Measurements from ENCODE around the gene TRAF4. TPM values are rescaled to one million over a fixed set of nuclear protein-coding genes. Genes with fewer than 3 reads are reported as not detected.

The TRAF4 gene
- total and polyA plus RNA-seq, 10 of the 15 experiments (the other 5 are each of a cell fraction or from before 2014, with no cell fraction given), result 3.7 to 197 (median 66.4) TPM

DNA sequence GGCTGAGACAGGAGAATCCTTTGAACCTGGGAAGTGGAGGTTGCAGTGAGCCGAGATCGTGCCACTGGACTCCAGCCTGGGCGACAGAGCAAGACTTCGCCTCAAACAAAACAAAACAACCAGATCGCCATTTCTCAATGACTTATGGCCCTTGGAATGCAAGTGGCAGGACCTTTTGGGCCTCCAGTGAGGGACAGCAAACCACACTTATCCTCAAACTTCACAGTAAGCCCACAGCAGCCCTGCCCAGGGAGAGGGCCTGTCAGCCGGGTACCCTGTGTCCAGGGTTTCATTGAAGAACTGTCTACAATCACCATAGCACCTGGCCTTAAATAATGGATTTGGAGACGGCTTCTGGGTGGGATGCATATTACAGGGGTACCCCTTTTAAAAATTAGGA lies 11.7 kb downstream of the TRAF4 start:
- ChIA-PET POLR2A (interaction anchor here (1.7 kb wide), 1 partner anchor 11 kb away, joined by 4 read pairs; no protein-coding TSS in a partner anchor), CTCF (no interaction called here), SMC1A (ENCODE audit: uncharacterized antibody, unreplicated experiment) (no interaction called here), RAD21 (ENCODE audit: unreplicated experiment) (no interaction called here)
- FAIRE-seq (no peak), ATAC-seq (no peak), DNase-seq (ENCODE audit: low read depth, low spot score) (no peak)
- TF ChIP-seq SMAD5 (IDR thresholded peaks at IDR 0.05; ENCODE audit: low read depth) (no peak), NFIC (IDR thresholded peaks at IDR 0.05; ENCODE audit: low read depth, low read length) (no peak), CHD2 (IDR thresholded peaks at IDR 0.05; ENCODE audit: borderline replicate concordance, low read depth, low read length) (no peak)
- TF ChIP-seq, protein P1, sequence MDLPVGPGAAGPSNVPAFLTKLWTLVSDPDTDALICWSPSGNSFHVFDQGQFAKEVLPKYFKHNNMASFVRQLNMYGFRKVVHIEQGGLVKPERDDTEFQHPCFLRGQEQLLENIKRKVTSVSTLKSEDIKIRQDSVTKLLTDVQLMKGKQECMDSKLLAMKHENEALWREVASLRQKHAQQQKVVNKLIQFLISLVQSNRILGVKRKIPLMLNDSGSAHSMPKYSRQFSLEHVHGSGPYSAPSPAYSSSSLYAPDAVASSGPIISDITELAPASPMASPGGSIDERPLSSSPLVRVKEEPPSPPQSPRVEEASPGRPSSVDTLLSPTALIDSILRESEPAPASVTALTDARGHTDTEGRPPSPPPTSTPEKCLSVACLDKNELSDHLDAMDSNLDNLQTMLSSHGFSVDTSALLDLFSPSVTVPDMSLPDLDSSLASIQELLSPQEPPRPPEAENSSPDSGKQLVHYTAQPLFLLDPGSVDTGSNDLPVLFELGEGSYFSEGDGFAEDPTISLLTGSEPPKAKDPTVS (IDR thresholded peaks at IDR 0.05; ENCODE audit: low read depth, low read length), result no peak
- TF ChIP-seq, protein P2, sequence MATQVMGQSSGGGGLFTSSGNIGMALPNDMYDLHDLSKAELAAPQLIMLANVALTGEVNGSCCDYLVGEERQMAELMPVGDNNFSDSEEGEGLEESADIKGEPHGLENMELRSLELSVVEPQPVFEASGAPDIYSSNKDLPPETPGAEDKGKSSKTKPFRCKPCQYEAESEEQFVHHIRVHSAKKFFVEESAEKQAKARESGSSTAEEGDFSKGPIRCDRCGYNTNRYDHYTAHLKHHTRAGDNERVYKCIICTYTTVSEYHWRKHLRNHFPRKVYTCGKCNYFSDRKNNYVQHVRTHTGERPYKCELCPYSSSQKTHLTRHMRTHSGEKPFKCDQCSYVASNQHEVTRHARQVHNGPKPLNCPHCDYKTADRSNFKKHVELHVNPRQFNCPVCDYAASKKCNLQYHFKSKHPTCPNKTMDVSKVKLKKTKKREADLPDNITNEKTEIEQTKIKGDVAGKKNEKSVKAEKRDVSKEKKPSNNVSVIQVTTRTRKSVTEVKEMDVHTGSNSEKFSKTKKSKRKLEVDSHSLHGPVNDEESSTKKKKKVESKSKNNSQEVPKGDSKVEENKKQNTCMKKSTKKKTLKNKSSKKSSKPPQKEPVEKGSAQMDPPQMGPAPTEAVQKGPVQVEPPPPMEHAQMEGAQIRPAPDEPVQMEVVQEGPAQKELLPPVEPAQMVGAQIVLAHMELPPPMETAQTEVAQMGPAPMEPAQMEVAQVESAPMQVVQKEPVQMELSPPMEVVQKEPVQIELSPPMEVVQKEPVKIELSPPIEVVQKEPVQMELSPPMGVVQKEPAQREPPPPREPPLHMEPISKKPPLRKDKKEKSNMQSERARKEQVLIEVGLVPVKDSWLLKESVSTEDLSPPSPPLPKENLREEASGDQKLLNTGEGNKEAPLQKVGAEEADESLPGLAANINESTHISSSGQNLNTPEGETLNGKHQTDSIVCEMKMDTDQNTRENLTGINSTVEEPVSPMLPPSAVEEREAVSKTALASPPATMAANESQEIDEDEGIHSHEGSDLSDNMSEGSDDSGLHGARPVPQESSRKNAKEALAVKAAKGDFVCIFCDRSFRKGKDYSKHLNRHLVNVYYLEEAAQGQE (IDR thresholded peaks at IDR 0.05; ENCODE audit: low read depth, low read length), result no peak
- Histone ChIP-seq H2AFZ (ENCODE audit: control insufficient read depth, low read depth, low read length) (no peak overlapping the region), H3K27ac (ENCODE audit: control insufficient read depth, insufficient read depth) (no peak overlapping the region), H3K9ac (ENCODE audit: control insufficient read depth, insufficient read depth, low read length) (no peak overlapping the region), H3K79me2 (ENCODE audit: control insufficient read depth, insufficient read depth, low read length) (peaks cover 6% of the 10 kb centered on the region), H3K4me1 (ENCODE audit: control insufficient read depth, insufficient read depth, low read length) (no peaks in the 10 kb centered on the region), H3K4me2 (ENCODE audit: control insufficient read depth, insufficient read depth) (no peak overlapping the region), H3K4me3 (no peak overlapping the region), H3K36me3 (ENCODE audit: control insufficient read depth in 2 of 2, insufficient read depth in 2 of 2, low read length in 1 of 2) (peaks cover 14 to 18% of the 10 kb centered on the region in 2 experiments), H3K27me3 (replicated peaks in 1 of 2; ENCODE audit: control insufficient read depth in 2 of 2, insufficient read depth in 2 of 2, low read length in 1 of 2) (no peaks in the 10 kb centered on the region), H4K20me1 (ENCODE audit: control insufficient read depth, insufficient read depth) (peaks cover 2% of the 10 kb centered on the region; the same call in 1 of the 2 replicates), H3K9me3 (replicated peaks; ENCODE audit: control insufficient read depth, insufficient read depth, low read length) (no peaks in the 10 kb centered on the region)
- WGBS (ENCODE audit: insufficient coverage, insufficient replicate concordance, low lambda C conversion rate, missing lambda C conversion rate), result 98% methylated on average over 7 of the region's 7 CpGs
- intact Hi-C loops (cut with micrococcal nuclease; ENCODE audit: unreplicated experiment) (no loop called here), in situ Hi-C loops (cut with MboI) (no loop called here)
- no TSS peak for BruUV-seq (replicated peaks)
